Melanocyte of skin (primary cell): ENCODE data around the gene TXNDC9. TPM values are rescaled to one million over a fixed set of nuclear protein-coding genes. Genes with fewer than 3 reads are reported as not detected.

Source experiments
- total RNA-seq, 2 donors: library from RNA; depleted of rRNA; stranded (reverse); fragments of >200 nt; gene quantifications; 2 replicates each; pipeline ENCODE4 v1.2.3, GENCODE V29; 2012

The TXNDC9 gene
- 10 to 100 TPM; 74.0 to 94.2 TPM for total RNA-seq

GRCh38 chr2:99335911-99336803 lies at the start of gene TXNDC9:
TSS of gene TXNDC9 (minus strand) at chr2:99336333. CDS start at chr2:99333210, 3,123 bp downstream.

GRCh38 chr2:99337113-99338028 lies 1.2 kb upstream of the TXNDC9 start, which contains the start of gene EIF5B:
TSS of gene EIF5B (plus strand) at chr2:99337389. CDS start at chr2:99337555, 166 bp downstream.

GRCh38 chr2:99301097-99301496 lies 35.0 kb downstream of the TXNDC9 start, which contains the start of gene LYG1:
TSS of gene LYG1 (minus strand) at chr2:99301197. CDS start at chr2:99295670, 5,527 bp downstream.

Other genes with a start within 250 kb of the TXNDC9 start
- under 1 TPM in 1 of 2 donors, not detected in 1; 0.34 TPM for gene C2orf15, start 194.6 kb downstream of the TXNDC9 start, total RNA-seq
- 1 to 10 TPM; 4.0 to 6.2 TPM for gene TSGA10, start 181.4 kb downstream of the TXNDC9 start, total RNA-seq
- 1 to 10 TPM; 3.7 to 5.9 TPM for gene LIPT1, start 181.4 kb downstream of the TXNDC9 start, total RNA-seq
- 10 to 100 TPM; 20.6 to 21.3 TPM for gene MITD1, start 155.3 kb downstream of the TXNDC9 start, total RNA-seq
- gene MRPL30, start 155.1 kb downstream of the TXNDC9 start, total RNA-seq: 10 to 100 TPM; 26.8 to 55.9 TPM
- gene LYG2, start 80.7 kb downstream of the TXNDC9 start, total RNA-seq: not detected
- gene LYG1, start 35.1 kb downstream of the TXNDC9 start, total RNA-seq: not detected
- gene EIF5B, start 1.1 kb upstream of the TXNDC9 start, total RNA-seq: 10 to 100 TPM; 16.9 to 20.6 TPM
- gene REV1, start 153.7 kb upstream of the TXNDC9 start, total RNA-seq: 10 to 100 TPM; 27.9 to 29.0 TPM